ENCODE data around the gene TRPM4. TPM values are rescaled to one million over a fixed set of nuclear protein-coding genes. Genes with fewer than 3 reads are reported as not detected.

Gene TRPM4
- total and polyA plus RNA-seq, 2 donors (not counting 3 experiments of a cell fraction or from before 2014, with no cell fraction given) = 17.6 to 38.9 TPM

GRCh38 chr19:49224879-49225278 lies 67.3 kb downstream of the TRPM4 start:
- Histone ChIP-seq H3K27ac (ENCODE audit: insufficient read depth, low read depth, low read length) (no peak overlapping the region), H3K4me1 (ENCODE audit: control insufficient read depth, extremely low read depth, insufficient read depth, low read length) (no peaks in the 10 kb centered on the region), H4K20me1 (replicated peaks; ENCODE audit: control insufficient read depth, extremely low read depth, insufficient read depth, low read length) (no peaks in the 10 kb centered on the region), H3K9me1 (replicated peaks; ENCODE audit: control insufficient read depth, extremely low read depth, insufficient read depth, low read length) (no peaks in the 10 kb centered on the region), H3K9ac (replicated peaks; ENCODE audit: extremely low read depth, insufficient read depth, low read length) (no peak overlapping the region), H3K36me3 (ENCODE audit: control insufficient read depth in 2 of 2, extremely low read depth in 1 of 2, insufficient read depth in 2 of 2, low read length in 2 of 2) (no peaks in the 10 kb centered on the region), H3K4me3 (replicated peaks in 1 of 3; ENCODE audit: insufficient read depth in 1 of 3, low read depth in 1 of 3, low read length in 3 of 3) (no peak overlapping the region), H2AFZ (ENCODE audit: low read depth, low read length) (peak overlapping the region; percentile 62), H3K9me3 (replicated peaks; ENCODE audit: control insufficient read depth, insufficient read depth, low read length) (no peaks in the 10 kb centered on the region), H3K4me2 (ENCODE audit: insufficient read depth, low read length) (no peak overlapping the region), H3K79me2 (ENCODE audit: control insufficient read depth, insufficient read depth, low read length) (no peaks in the 10 kb centered on the region), H3K27me3 (ENCODE audit: control insufficient read depth in 2 of 2, insufficient read depth in 2 of 2, low read length in 2 of 2) (no peaks in the 10 kb centered on the region)
- intact Hi-C loops (cut with micrococcal nuclease) = loop anchor here (1.0 kb wide), 1 partner anchor 128 kb away; no protein-coding TSS in a partner anchor
- TF ChIP-seq EZH2 (IDR thresholded peaks at IDR 0.05; ENCODE audit: borderline replicate concordance, low read depth, low read length, severe bottlenecking) = no peak
- TF ChIP-seq CTCF (IDR thresholded peaks at IDR 0.05; ENCODE audit: extremely low read depth in 1 of 2, insufficient read depth in 1 of 2, low read depth in 1 of 2, low read length in 2 of 2) = peak; percentile 51 to 66
- no TSS peak for BruUV-seq (replicated peaks)
- DNase-seq (ENCODE audit: low read depth, low spot score) = peak; percentile 80
- ChIA-PET POLR2A (no interaction called here), CTCF (interaction anchor here (0.5 to 3.8 kb wide), 33 partner anchors 8 to 437 kb away, joined by 3 to 42 read pairs (median 4); partner anchors contain the start of genes CGB7, GYS1, KCNA7 and LIN7B)
- dilution Hi-C loops (cut with MboI; ENCODE audit: extremely low pct_ligation_motif_present, low sequenced_read_pairs) = no loop called here
- peak; percentile 85 for FAIRE-seq

GRCh38 chr19:49229416-49229815 lies 71.8 kb downstream of the TRPM4 start:
- Histone ChIP-seq H3K4me3 (replicated peaks in 1 of 3; ENCODE audit: insufficient read depth in 1 of 3, low read depth in 1 of 3, low read length in 3 of 3) (no peak overlapping the region), H4K20me1 (replicated peaks; ENCODE audit: control insufficient read depth, extremely low read depth, insufficient read depth, low read length) (no peaks in the 10 kb centered on the region), H3K9me1 (replicated peaks; ENCODE audit: control insufficient read depth, extremely low read depth, insufficient read depth, low read length) (no peaks in the 10 kb centered on the region), H3K79me2 (ENCODE audit: control insufficient read depth, insufficient read depth, low read length) (no peaks in the 10 kb centered on the region), H3K9ac (replicated peaks; ENCODE audit: extremely low read depth, insufficient read depth, low read length) (no peak overlapping the region), H3K9me3 (replicated peaks; ENCODE audit: control insufficient read depth, insufficient read depth, low read length) (no peaks in the 10 kb centered on the region), H3K4me1 (ENCODE audit: control insufficient read depth, extremely low read depth, insufficient read depth, low read length) (no peaks in the 10 kb centered on the region), H3K27ac (ENCODE audit: insufficient read depth, low read depth, low read length) (no peak overlapping the region), H2AFZ (ENCODE audit: low read depth, low read length) (no peak overlapping the region), H3K27me3 (ENCODE audit: control insufficient read depth in 2 of 2, insufficient read depth in 2 of 2, low read length in 2 of 2) (peaks cover 0 to 4% of the 10 kb centered on the region in 2 experiments), H3K36me3 (ENCODE audit: control insufficient read depth in 2 of 2, extremely low read depth in 1 of 2, insufficient read depth in 2 of 2, low read length in 2 of 2) (no peaks in the 10 kb centered on the region), H3K4me2 (ENCODE audit: insufficient read depth, low read length) (no peak overlapping the region)
- intact Hi-C loops (cut with micrococcal nuclease) = no loop called here
- TF ChIP-seq POLR2AphosphoS5 (IDR thresholded peaks at IDR 0.05; ENCODE audit: insufficient read depth, low read depth, low read length) (no peak), POLR2A (IDR thresholded peaks at IDR 0.05; ENCODE audit: low read depth, low read length) (no peak), MYC (IDR thresholded peaks at IDR 0.05; ENCODE audit: low read depth, low read length) (no peak), FOS (IDR thresholded peaks at IDR 0.05; ENCODE audit: borderline replicate concordance, insufficient read depth, low read length) (no peak), CTCF (IDR thresholded peaks at IDR 0.05; ENCODE audit: extremely low read depth in 1 of 2, insufficient read depth in 1 of 2, low read depth in 1 of 2, low read length in 2 of 2) (no peak), GATA2 (IDR thresholded peaks at IDR 0.05; ENCODE audit: insufficient read depth, insufficient read length, low read depth, low read length) (no peak), JUN (IDR thresholded peaks at IDR 0.05; ENCODE audit: borderline replicate concordance, insufficient read depth, insufficient read length, low read depth) (no peak), EZH2 (IDR thresholded peaks at IDR 0.05; ENCODE audit: borderline replicate concordance, low read depth, low read length, severe bottlenecking) (no peak), MAX (IDR thresholded peaks at IDR 0.05; ENCODE audit: insufficient read depth, insufficient read length) (no peak)
- dilution Hi-C loops (cut with MboI; ENCODE audit: extremely low pct_ligation_motif_present, low sequenced_read_pairs) = no loop called here
- POLR2A ChIA-PET = no interaction called here
- no peak for FAIRE-seq
- no peak for DNase-seq (ENCODE audit: low read depth, low spot score)
- CTCF ChIA-PET = no interaction called here
- BruUV-seq (replicated peaks) = no TSS peak

All from endothelial cell of umbilical vein (primary cell).